ENCODE results near the gene HCRTR1.

- TF ChIP-seq, protein P1, sequence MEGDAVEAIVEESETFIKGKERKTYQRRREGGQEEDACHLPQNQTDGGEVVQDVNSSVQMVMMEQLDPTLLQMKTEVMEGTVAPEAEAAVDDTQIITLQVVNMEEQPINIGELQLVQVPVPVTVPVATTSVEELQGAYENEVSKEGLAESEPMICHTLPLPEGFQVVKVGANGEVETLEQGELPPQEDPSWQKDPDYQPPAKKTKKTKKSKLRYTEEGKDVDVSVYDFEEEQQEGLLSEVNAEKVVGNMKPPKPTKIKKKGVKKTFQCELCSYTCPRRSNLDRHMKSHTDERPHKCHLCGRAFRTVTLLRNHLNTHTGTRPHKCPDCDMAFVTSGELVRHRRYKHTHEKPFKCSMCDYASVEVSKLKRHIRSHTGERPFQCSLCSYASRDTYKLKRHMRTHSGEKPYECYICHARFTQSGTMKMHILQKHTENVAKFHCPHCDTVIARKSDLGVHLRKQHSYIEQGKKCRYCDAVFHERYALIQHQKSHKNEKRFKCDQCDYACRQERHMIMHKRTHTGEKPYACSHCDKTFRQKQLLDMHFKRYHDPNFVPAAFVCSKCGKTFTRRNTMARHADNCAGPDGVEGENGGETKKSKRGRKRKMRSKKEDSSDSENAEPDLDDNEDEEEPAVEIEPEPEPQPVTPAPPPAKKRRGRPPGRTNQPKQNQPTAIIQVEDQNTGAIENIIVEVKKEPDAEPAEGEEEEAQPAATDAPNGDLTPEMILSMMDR (IDR thresholded peaks at IDR 0.05 in 8 of 11, conservative IDR thresholded peaks at IDR 0.05 in 3 of 11), result no peak
- no peak for TF ChIP-seq POLR2A (IDR thresholded peaks at IDR 0.05)
- no peak for TF ChIP-seq POLR2AphosphoS5 (IDR thresholded peaks at IDR 0.05)
Observed at GRCh38 chr1:31643976-31644559, 26.6 kb downstream of the HCRTR1 start.

All from spleen (tissue), 7 donors.